Gastroesophageal sphincter (tissue), 4 donors: ENCODE measurements around the gene RHCE. TPM values are rescaled to one million over a fixed set of nuclear protein-coding genes. Genes with fewer than 3 reads are reported as not detected.

Experiments
- ATAC-seq: fragments of 150-250 bp; one replicate; pipeline ENCODE4 v1.9.1; 2016; ENCODE audit warnings: mild to moderate bottlenecking, moderate library complexity
- H3K27ac ChIP-seq, 4 donors: fragments of 200-600 bp; sonication (generic) in 3 of 4; 1 replicate in 3 of 4; 2 replicates in 1 of 4; pipeline ENCODE4 v1.5.1; 2016 to 2019
- H3K27me3 ChIP-seq: fragments of 200-600 bp; sonication (generic); one replicate; pipeline ENCODE4 v1.5.1; 2019
- H3K36me3 ChIP-seq, 2 donors: fragments of 200-600 bp; sonication (generic); one replicate each; pipeline ENCODE4 v1.5.1; 2019; ENCODE audit warnings: control low read depth in 1 of 2
- H3K4me1 ChIP-seq, 3 donors: fragments of 200-600 bp; sonication (generic); 1 replicate in 2 of 3; 2 replicates in 1 of 3; pipeline ENCODE4 v1.5.1; 2016 to 2019; ENCODE audit warnings: control low read depth in 2 of 3
- H3K4me3 ChIP-seq, 2 donors: fragments of 200-600 bp; sonication (generic); one replicate each; pipeline ENCODE4 v1.5.1; 2019; ENCODE audit warnings: mild to moderate bottlenecking in 1 of 2, moderate library complexity in 1 of 2
- H3K9me3 ChIP-seq, 3 donors: fragments of 200-600 bp; sonication (generic); one replicate each; pipeline ENCODE4 v1.5.1; 2017 to 2019; ENCODE audit warnings: control low read depth in 2 of 3
- CTCF ChIP-seq, 4 experiments: fragments of 200-600 bp in 2 of 4; fragments of 450-650 bp in 2 of 4; sonication (generic) in 1 of 4; IDR thresholded peaks; one replicate each; pipeline ENCODE4 v1.5.1; 2017 to 2019; ENCODE audit warnings: antibody characterized with exemption in 4 of 4, mild to moderate bottlenecking in 2 of 4, moderate library complexity in 2 of 4
- EP300 ChIP-seq: sonication (generic); formaldehyde crosslinking; IDR thresholded peaks from one replicate; pipeline ENCODE4 v1.6.1; 2017; ENCODE audit warnings: antibody characterized with exemption, mild to moderate bottlenecking
- POLR2A ChIP-seq, 2 donors: fragments of 450-650 bp; IDR thresholded peaks; one replicate each; pipeline ENCODE4 v1.6.1; 2017; ENCODE audit warnings: antibody characterized with exemption in 2 of 2, mild to moderate bottlenecking in 2 of 2, moderate library complexity in 1 of 2
- POLR2AphosphoS5 ChIP-seq: sonication (generic); formaldehyde crosslinking; IDR thresholded peaks from one replicate; pipeline ENCODE4 v1.6.1; 2017; ENCODE audit warnings: antibody characterized with exemption
- WGBS, 2 donors: methylation state at CpG; one replicate each; pipeline ENCODE4 v1.1.5; 2018; ENCODE audit warnings: low coverage in 1 of 2; 5-methylcytosine and 5-hydroxymethylcytosine counted together
- total RNA-seq, 4 donors: library from RNA; depleted of rRNA; stranded (reverse); fragments of >200 nt; gene quantifications; one replicate each; pipeline ENCODE4 v1.1.0, GENCODE V29; 2016

Gene RHCE
- total RNA-seq, 4 donors from 2014 or later, result not detected

- Histone ChIP-seq H3K27me3 (no peaks in the 10 kb centered on the region), H3K36me3 (peaks cover 0 to 14% of the 10 kb centered on the region in 2 donors), H3K9me3 (no peaks in the 10 kb centered on the region), H3K4me3 (no peak overlapping the region), H3K4me1 (peaks cover 0 to 56% (median 3%) of the 10 kb centered on the region in 3 donors), H3K27ac (no peak overlapping the region)
- TF ChIP-seq POLR2A (IDR thresholded peaks at IDR 0.05) (no peak), POLR2AphosphoS5 (no peak), EP300 (no peak), CTCF (IDR thresholded peaks at IDR 0.05) (no peak)
- no peak for ATAC-seq
- 76 to 82% methylated on average over 4 of the region's 4 CpGs for WGBS, 2 donors
These were observed 22.5 kb upstream of the RHCE start for GRCh38 chr1:25443030-25443699.

GRCh38 chr1:25442178-25442577, 21.6 kb upstream of the RHCE start:
- Histone ChIP-seq H3K4me3 (no peak overlapping the region), H3K9me3 (no peaks in the 10 kb centered on the region), H3K4me1 (peaks cover 0 to 66% (median 3%) of the 10 kb centered on the region in 3 donors), H3K36me3 (peaks cover 0 to 4% of the 10 kb centered on the region in 2 donors), H3K27ac (no peak overlapping the region), H3K27me3 (no peaks in the 10 kb centered on the region)
- ATAC-seq, result no peak
- 38 to 60% methylated on average over 1 of the region's 1 CpG for WGBS, 2 donors
- TF ChIP-seq EP300 (no peak), POLR2AphosphoS5 (no peak), POLR2A (IDR thresholded peaks at IDR 0.05) (no peak), CTCF (IDR thresholded peaks at IDR 0.05) (no peak)

GRCh38 chr1:25439287-25439686, 18.7 kb upstream of the RHCE start:
- no peaks in the 10 kb centered on the region for H3K9me3 ChIP-seq
- TF ChIP-seq POLR2A (IDR thresholded peaks at IDR 0.05) (no peak), POLR2AphosphoS5 (no peak), CTCF (IDR thresholded peaks at IDR 0.05) (no peak), EP300 (no peak)
- no peaks in the 10 kb centered on the region for H3K36me3 ChIP-seq
- H3K27me3 ChIP-seq, result no peaks in the 10 kb centered on the region
- no peak overlapping the region for H3K4me3 ChIP-seq
- 90 to 97% methylated on average over 5 to 6 of the region's 6 CpGs for WGBS, 2 donors
- H3K4me1 ChIP-seq, result peaks cover 19 to 85% (median 21%) of the 10 kb centered on the region in 3 donors
- no peak overlapping the region for H3K27ac ChIP-seq
- no peak for ATAC-seq

- H3K27ac ChIP-seq, result peak overlapping the region in 2 of 4 donors; percentile 9 to 32
- peaks cover 21 to 87% (median 25%) of the 10 kb centered on the region in 3 donors for H3K4me1 ChIP-seq
- ATAC-seq, result no peak
- no peak overlapping the region for H3K4me3 ChIP-seq
- WGBS, 2 donors, result 95 to 100% methylated on average over 4 to 5 of the region's 8 CpGs
- H3K9me3 ChIP-seq, result no peaks in the 10 kb centered on the region
- H3K27me3 ChIP-seq, result no peaks in the 10 kb centered on the region
- TF ChIP-seq POLR2AphosphoS5, result no peak
- no peak for TF ChIP-seq EP300
- no peak for TF ChIP-seq POLR2A (IDR thresholded peaks at IDR 0.05)
- no peak for TF ChIP-seq CTCF (IDR thresholded peaks at IDR 0.05)
- no peaks in the 10 kb centered on the region for H3K36me3 ChIP-seq
These were observed 17.0 kb upstream of the RHCE start for GRCh38 chr1:25437672-25438071.

GRCh38 chr1:25435397-25436108, 14.9 kb upstream of the RHCE start:
- H3K4me1 ChIP-seq, result peaks cover 21 to 83% (median 25%) of the 10 kb centered on the region in 3 donors
- no peaks in the 10 kb centered on the region for H3K36me3 ChIP-seq
- H3K27ac ChIP-seq, result peak overlapping the region; percentile 49 to 97 (median 78)
- H3K4me3 ChIP-seq, result peak overlapping the region in 1 of 2 donors; percentile 22
- H3K9me3 ChIP-seq, result no peaks in the 10 kb centered on the region
- WGBS, 2 donors, result 20 to 24% methylated on average over 4 of the region's 4 CpGs
- TF ChIP-seq EP300 (no peak), POLR2A (IDR thresholded peaks at IDR 0.05) (no peak), CTCF (IDR thresholded peaks at IDR 0.05) (no peak), POLR2AphosphoS5 (no peak)
- H3K27me3 ChIP-seq, result no peaks in the 10 kb centered on the region
- no peak for ATAC-seq
